ENCODE measurements around the gene NECAB3.

NECAB3 gene

GRCh38 chr20:33696448-33696847 lies 22.2 kb upstream of the NECAB3 start:
- DNase-seq (ENCODE audit: low read depth): no peak

GRCh38 chr20:33694639-33695012 lies 20.4 kb upstream of the NECAB3 start:
- no peak for DNase-seq (ENCODE audit: low read depth)

GRCh38 chr20:33693741-33694638 lies 19.8 kb upstream of the NECAB3 start:
- DNase-seq (ENCODE audit: low read depth): no peak

GRCh38 chr20:33693289-33693688 lies 19.1 kb upstream of the NECAB3 start:
- no peak for DNase-seq (ENCODE audit: low read depth)

GRCh38 chr20:33689973-33690372 lies 15.7 kb upstream of the NECAB3 start:
- no peak for DNase-seq (ENCODE audit: low read depth)

GRCh38 chr20:33689493-33689892 lies 15.3 kb upstream of the NECAB3 start:
- DNase-seq (ENCODE audit: low read depth): no peak

GRCh38 chr20:33688938-33689424 lies 14.8 kb upstream of the NECAB3 start:
- DNase-seq (ENCODE audit: low read depth): no peak

GRCh38 chr20:33687993-33688937 lies 14.0 kb upstream of the NECAB3 start:
- DNase-seq (ENCODE audit: low read depth): no peak

GRCh38 chr20:33687370-33687915 lies 13.2 kb upstream of the NECAB3 start:
- DNase-seq (ENCODE audit: low read depth): no peak

GRCh38 chr20:33686984-33687366 lies 12.7 kb upstream of the NECAB3 start:
- no peak for DNase-seq (ENCODE audit: low read depth)

- no peak for DNase-seq (ENCODE audit: low read depth)
Measured at GRCh38 chr20:33686100-33686983, 12.1 kb upstream of the NECAB3 start, which contains the start of gene E2F1. E2F1 (minus strand) TSS chr20:33686385; CDS start chr20:33686264, 121 bp downstream.

GRCh38 chr20:33685328-33686099 lies 11.3 kb upstream of the NECAB3 start:
- no peak for DNase-seq (ENCODE audit: low read depth)

GRCh38 chr20:33684533-33685327 lies 10.5 kb upstream of the NECAB3 start:
- DNase-seq (ENCODE audit: low read depth): no peak

GRCh38 chr20:33681728-33682353 lies 7.6 kb upstream of the NECAB3 start:
- no peak for DNase-seq (ENCODE audit: low read depth)

GRCh38 chr20:33681288-33681687 lies 7.1 kb upstream of the NECAB3 start:
- no peak for DNase-seq (ENCODE audit: low read depth)

GRCh38 chr20:33680686-33681085 lies 6.5 kb upstream of the NECAB3 start:
- DNase-seq (ENCODE audit: low read depth): no peak

GRCh38 chr20:33679758-33680485 lies 5.7 kb upstream of the NECAB3 start:
- DNase-seq (ENCODE audit: low read depth): no peak

GRCh38 chr20:33677991-33678702 lies 3.9 kb upstream of the NECAB3 start:
- no peak for DNase-seq (ENCODE audit: low read depth)
